HG03064 (cell line): ENCODE results near the gene ACAD11.
"Not testable (repeated sequence)": the region's sequence is repeated elsewhere in the genome, so short reads cannot be mapped to it uniquely, and the experiment has no call there.

ENCODE experiments used
- ATAC-seq: cut with Tn5 transposase; IDR thresholded peaks from one replicate; pipeline ENCODE4 v1.9.1; 2021; ENCODE audit warnings: low read depth; ENCODE audit not compliant: unreplicated experiment

ACAD11 gene

DNA sequence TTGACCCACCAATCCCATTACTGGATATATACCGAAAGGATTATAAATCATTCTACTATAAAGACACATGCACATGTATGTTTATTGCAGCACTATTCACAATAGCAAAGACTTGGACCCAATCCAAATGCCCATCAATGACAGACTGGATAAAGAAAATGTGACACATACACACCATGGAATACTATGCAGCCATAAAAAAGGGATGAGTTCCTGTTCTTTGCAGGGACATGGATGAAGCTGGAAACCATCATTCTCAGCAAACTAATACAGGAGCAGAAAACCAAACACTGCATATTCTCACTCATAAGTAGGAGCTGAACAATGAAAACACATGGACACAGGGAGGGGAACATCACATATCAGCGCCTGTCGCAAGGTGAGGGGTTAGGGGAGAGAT, 44.3 kb downstream of the ACAD11 start:
- not testable (repeated sequence) for ATAC-seq

DNA sequence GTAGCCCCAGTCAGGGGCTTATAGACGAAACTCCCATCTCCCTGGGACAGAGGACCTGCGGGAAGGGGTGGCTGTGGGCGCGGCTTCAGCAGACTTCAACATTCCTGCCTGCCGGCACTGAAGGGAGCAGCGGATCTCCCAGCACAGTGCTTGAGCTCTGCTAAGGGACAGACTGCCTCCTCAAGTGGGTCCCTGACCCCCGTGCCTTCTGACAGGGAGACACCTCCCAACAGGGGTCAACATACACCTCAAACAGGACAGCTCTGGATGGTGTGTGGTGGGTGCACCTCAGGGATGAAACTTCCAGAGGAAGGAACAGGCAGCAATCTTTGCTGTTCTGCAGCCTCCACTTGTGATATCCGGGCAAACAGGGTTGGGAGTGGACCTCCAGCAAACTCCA, 53.0 kb downstream of the ACAD11 start:
- not testable (repeated sequence) for ATAC-seq

DNA sequence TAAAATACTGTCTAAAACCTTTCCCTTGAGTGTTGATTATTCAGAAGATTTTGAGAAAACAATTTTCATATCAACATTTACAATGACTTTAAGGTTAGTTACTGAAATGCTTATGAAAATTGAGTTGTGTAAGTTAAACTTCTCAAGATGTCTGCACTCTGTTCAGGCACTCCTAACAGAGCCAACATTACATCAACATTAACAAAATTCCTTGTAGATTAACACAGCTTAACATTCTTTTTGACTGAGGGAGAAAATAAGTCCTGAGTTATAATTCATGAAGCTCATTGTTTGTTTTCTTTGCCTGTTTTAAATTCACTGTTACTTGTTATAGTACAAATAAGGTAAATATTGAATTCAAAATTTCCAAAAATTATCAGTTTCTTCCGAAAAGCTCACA, 53.5 kb downstream of the ACAD11 start:
- no peak for ATAC-seq

DNA sequence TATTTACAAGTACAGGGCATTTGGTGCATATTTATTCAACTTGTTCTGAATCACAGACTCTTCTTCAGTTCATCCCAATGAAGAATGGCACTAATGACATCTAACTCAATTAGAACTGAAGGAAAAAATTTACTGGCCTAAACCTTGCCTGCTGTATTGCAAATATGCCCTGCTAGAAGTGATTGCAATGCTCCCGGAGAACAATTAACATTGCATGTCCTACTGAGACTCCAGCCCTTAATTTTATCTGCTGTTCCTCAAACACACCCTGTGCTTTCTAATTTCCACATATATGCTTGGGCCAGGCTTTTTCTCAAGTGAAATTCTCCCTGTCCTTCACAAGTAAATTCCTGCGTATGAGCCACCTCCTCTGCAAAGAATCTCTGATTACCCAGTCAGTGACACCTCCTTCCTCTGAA, 54.2 kb downstream of the ACAD11 start:
- no peak for ATAC-seq

DNA sequence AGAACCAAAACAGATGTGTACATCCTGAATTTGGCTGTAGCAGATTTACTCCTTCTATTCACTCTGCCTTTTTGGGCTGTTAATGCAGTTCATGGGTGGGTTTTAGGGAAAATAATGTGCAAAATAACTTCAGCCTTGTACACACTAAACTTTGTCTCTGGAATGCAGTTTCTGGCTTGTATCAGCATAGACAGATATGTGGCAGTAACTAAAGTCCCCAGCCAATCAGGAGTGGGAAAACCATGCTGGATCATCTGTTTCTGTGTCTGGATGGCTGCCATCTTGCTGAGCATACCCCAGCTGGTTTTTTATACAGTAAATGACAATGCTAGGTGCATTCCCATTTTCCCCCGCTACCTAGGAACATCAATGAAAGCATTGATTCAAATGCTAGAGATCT, 59.0 kb downstream of the ACAD11 start:
- ATAC-seq = not testable (repeated sequence)

DNA sequence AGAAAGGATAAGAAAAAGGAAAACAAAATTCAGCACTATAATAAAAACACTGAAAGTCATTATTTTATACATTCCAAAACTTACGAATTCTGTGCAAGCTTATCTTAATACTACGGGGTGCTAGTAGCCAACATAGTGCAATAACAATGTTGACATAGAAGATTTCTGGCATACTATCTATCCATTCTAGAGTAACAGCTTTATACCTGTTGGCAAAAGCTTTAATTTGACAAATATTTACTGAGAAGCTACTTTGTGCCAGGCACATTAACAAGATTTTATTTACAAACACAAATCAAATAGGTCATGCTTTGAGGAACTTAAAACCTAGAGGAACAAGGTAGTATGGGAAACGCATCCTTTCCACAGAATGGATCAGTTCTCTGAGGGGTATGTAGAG, 61.4 kb downstream of the ACAD11 start:
- no peak for ATAC-seq

DNA sequence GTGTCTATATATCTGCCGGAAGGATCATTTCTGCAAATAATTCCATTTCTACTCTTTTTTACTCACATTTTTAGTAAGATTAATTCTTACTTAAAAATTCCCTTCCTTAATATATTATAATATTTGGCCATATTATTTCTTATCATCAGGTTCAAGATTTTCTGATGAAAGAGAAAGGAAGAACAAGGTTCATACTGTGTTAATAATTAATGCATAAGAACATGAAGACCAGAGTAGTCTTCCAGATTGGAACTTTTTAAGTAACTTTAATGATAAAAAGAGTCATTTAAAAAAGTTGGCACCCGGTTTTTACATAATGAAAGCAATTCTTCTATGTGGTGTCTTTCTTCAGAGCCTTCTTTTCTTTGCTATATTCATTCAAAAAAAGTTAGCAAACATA, 61.9 kb downstream of the ACAD11 start:
- no peak for ATAC-seq

DNA sequence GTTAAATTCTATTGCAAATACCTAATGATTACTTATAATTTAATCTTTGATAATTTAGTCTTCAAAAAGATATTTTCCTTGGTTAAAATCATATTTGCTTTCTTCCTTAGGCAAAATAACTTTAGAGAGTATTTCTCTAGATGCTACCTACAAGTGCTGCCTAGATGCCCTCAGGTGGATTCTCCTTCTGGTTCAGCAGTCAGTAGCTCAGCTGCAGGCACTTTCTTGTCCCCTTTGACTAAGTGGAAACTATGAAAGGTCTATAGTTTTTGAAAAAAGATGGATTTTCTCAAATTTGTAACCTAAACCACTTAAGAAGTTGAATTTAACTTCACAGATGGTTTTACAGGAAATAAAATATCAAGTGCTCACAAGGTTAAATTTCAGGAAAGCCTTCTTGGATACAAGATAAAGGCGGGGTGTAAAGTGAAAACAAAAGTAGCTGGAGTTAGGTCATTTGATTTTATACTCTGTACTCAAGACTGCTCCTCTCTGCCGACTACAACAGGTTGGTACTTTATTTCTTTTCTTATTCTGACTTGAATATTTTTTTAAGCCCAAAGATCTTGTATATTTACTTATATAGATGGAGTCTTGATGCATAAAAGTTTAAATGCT, 62.7 kb downstream of the ACAD11 start, which contains the start of gene ACKR4:
Gene ACKR4 (plus strand): TSS at position 455 of the 618 bp plus-strand sequence. CDS start 3,128 bp downstream, outside the sequence.
- ATAC-seq = no peak

DNA sequence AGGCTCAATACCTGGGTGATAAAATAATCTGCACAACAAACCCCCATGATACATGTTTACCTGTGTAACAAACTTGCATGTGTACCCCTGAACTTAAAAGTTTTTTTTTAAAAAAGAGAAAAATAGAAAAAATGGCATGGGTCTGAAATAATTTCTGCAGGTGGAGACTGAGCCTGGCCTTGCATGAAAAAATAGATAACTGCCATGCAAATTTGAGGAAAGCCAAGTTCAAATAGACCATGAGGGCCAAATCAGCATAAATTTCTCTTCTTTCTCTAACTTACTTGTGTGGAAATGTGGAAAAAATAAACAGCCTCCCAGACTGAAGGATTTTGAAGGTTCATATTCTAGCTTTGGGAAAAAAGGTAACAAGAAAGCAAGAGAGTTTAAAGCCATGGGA, 63.3 kb downstream of the ACAD11 start:
- ATAC-seq = no peak

DNA sequence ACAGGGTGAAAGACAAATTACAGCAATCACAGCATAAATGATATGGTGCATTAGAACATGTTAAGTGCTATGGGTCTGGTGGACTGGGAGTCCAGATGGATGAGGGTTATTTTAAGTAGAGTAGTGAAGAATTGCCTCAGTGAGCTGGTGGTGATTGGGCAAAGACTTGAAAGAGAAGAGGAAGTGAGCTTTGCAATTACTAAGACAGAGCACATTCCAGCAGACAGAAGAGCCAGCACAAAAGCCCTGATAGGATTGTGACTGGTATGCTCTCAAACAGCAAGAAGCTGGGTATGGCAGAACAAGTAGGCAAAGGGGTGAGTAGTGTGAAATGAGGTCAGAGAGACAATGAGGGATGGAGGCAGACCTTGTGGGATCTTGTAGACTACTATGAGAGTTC, 64.6 kb downstream of the ACAD11 start:
- ATAC-seq = no peak

DNA sequence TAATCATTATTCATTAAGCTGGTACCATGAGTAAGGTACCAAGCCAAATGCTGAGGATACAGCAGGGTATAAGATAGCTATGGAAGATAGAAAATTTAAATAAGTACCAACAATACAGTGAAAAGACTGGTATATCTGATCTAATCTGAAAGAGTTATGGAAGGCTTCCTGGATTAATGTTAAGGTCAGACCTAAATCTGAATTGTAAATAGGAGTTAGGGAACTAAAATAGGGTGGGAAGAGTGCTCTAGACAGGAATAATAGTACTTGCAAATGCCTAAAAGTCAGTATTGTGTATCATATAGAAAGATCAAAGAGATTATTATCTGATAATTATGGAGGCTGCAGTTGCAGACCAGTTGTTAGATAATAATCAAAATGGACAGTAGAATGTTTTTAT, 65.1 kb downstream of the ACAD11 start:
- ATAC-seq = no peak

DNA sequence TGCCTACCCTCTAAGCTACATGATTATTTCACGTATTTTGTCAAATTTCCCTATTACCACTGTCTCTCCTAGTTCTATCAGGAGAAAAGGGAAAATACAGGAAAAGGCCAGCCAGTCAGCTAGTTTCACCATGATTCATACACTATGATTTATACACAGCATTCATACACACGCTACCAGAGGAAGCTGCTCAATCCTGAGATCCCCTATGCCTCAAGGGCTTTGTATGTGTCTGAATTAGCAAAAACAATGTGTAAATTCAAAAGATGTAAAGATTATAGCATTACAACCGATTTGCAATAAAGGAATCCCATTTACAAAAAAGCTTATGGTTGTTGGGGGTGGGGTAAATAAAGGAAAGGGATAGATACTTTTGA, 65.7 kb downstream of the ACAD11 start:
- no peak for ATAC-seq

DNA sequence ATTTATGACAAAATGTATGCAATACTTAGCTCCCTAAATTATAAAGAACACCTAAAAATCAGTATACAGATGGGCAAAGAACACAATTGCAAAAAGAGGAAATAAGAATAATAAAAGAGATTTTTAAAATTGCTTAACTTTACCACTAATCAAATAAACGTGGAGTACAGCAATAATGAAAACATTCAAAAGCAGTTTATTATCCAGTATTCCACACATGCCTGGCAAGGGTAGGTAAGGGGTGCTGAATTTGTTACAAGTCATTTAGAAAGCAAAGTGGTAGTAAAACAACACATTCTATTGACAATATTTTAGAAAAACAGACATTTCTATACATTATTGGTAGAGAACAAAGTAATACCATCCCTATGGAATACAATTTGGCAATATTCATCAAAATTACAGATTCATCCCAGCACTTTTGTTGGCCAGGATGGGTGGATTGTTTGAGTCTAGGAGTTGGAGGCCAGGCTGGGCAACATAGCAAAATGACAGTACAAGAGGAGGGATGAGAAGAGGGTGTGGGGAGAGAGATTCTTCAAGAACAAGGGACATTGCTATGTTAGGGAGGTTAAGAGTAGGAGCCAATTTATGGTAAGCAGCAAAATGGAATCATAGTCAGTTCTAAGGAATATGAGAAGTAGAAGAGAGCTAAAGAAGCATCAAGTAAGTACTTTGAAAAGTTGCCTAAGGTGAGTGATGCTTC, 66.2 kb downstream of the ACAD11 start:
- ATAC-seq = no peak

DNA sequence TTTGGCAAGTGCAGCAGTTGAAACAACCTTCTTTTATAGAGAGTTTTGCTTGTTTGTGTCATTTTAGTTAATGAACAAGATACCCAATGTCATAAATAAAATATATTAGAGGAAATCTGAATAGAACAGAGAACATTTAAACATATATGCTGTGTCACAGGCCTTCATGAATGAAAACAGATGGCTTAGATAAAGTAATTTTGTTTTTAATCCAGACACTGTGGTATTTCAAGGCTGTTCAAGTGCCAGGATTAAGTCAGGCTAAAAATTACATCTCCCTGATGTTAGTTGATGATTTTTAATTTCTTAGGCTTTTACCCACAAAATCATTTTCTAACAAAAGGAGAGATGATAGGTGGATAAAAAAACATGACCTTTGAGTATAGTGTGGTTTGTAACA, 67.4 kb downstream of the ACAD11 start:
- no peak for ATAC-seq

DNA sequence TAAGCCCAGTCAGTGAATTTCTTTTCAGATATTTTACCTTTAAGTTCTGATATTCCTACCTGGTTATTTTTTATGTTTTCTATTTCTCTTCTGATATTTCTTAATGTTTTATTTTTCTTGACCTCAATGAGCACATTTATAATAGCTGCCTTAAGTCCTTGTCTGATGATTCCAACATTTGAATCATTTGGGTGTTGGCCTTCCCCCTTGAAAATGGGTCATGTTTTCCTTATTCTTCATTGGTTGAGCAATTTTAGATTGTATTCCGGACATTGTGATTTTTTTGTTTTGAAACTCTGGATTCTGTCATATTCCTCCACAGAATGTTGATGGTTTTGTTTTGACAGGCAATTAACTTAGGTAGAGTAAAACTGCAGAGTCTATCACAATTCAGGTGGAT, 72.2 kb downstream of the ACAD11 start:
- no peak for ATAC-seq

DNA sequence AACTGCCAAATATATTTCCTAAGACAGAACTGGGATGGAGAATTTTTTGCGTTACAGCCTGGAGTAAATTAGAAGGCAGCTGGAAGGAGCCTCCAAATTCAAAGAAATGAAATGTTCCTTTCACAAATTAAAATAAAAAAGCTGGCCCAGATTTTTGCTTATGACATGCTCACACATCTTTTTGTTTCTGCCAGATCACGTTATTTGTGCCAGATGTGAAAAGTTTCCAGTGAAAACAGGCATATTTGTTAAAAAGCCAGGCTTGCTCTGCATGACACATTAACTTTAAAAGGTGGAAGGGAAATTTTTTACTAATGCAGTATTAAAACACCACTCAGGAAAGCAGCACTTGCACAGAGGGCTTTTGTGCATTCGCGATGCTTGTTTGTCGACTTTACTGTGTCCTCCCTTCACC, 85.8 kb downstream of the ACAD11 start:
- ATAC-seq = no peak

DNA sequence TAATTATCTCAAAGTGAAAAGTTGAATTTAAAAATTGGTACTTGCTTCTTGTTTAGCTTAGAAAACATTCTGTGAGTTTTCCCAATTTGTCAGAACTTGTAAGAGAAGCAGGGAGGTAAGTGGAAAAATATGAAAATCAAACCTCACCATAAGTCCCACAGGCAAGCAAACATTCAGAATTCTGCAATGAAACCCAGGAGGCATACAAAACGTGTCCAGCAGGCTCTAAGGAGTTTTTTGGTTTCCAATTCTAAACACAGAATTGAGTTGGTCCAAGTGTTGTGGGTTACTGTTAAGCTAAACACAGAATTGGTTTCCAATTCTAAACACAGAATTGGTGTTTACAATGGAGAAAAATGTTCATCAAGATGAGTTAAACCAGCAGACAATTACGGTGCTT, 89.6 kb downstream of the ACAD11 start:
- no peak for ATAC-seq

DNA sequence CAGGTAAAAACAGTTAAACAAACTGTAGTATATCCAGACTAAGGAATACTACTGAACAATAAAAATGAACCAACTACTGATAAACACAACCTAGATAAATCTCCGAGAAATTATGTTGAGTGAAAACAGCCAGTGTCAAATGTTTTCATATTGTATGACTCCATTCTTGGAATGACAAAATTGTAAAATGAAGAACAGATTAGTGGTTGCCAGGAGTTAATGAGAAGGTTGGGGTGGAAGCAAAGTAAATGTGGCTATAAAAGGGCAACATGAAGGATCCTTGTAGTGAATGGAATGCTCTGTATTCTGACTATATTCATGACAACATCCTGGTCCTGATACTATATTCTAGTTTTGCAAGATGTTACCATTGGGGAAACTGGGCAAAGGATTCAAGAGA, 90.0 kb downstream of the ACAD11 start:
- ATAC-seq = no peak

DNA sequence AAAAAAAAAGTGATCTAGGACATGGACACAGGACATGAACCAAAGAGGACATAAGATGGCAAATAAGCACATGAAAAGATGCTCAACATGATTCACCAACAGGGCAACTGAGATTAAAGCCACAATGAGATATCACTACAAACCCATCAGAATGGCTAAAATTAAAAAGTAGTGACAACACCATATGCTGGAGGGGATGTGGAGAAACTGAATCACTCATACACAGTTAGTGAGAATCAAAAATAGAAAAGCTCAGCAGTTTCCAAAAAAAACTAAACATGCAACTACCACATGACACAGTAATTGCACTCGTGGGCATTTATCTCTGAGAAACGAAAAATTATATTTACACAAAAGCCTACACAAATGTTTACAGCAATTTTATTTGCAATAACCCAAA, 90.5 kb downstream of the ACAD11 start:
- no peak for ATAC-seq

DNA sequence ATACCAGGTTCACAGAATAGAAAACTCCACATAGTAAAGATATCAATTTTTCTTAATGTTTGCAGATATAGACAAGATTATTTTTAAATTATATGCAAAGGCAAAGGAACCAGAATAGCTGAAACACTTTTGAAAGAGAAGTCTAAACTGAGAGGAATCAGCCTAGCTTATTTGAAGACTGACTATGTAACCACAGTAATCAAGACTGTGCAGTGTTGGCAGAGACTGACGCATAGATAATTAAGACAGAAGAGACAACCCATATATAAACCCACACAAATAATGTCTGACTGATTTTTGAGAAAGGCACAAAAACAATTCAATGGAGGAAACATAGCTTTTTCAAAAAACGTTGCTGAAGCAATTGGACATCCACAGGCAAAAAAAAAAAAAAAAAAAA, 91.2 kb downstream of the ACAD11 start:
- no peak for ATAC-seq

DNA sequence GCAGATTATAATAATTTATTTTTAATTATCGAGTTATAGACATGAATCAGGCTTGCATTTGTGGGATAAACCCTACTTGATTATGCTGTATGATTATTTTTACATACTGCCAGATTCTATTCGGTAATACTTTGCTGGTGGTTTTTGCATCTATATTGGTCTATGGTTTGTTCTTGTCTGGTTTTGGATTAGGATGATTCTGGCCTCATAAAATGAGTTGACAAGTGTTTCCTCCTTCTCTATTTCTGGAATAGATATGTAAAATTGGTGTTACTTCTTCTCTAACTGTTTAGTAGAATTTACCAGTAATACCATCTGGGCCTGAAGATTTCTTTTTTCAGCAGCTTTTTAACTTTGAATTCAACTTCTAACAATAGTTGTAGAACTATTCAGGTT, 95.5 kb downstream of the ACAD11 start:
- no peak for ATAC-seq

DNA sequence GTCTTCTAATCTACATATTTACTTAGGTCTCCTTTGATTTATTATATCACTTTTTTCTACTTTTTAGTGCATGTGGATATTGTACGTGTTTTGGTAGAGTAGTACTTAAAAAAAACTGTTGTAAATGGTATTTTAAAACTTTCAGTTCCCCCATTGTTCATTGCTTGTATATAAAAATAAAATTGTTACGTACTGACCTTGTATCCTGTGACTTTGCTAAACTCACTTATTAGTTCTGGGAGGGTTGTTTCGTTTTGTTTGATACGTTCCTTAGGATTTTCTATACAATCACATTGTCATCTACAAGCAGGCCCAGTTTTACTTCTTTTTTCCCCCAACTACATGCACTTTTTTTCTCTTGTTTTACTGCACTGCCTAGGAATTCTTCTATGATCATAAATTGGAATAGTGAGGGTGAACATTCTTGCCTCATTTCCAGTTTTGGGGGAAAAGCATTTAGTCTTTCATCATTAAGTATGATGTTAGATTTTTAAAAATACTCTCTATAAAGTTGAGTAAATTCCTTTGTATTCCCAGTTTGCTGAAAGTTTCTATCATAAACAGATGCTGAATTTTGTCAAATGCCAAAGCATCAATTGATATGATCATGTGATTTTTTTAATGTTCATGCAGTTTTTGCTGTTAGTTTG, 96.1 kb downstream of the ACAD11 start:
- no peak for ATAC-seq
